ENCODE results near the gene TEX38.

The TEX38 gene

DNA sequence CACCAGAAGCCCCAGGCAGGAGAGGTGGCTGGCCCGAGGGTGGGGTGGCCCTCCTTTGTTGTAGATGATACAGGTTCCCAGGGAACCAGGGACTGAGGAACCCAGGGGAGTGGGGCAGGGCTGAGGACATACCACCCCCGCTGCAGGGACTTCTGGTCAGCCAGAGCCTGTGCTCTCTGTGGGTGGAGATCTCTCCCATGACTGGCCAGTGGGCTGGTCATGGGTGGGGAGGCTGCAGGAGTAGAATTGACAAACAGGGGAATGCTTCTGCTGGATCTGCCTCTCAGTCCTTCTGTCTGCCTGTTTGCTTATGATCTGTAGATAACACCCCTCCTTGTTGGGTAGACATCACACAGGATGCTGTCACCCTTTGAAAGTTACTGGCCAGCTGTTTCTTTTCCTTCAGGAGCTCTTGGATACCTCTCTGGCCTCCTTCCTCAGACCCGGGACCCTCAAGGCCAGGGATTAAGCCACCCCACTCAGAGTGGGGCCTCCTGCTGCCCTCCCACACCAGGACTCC is 50.1 kb downstream of the TEX38 start:
- DNase-seq (ENCODE audit: low spot score) (no peak), FAIRE-seq (no peak)
